Measurements from ENCODE around the gene UBR4. TPM values are rescaled to one million over a fixed set of nuclear protein-coding genes. Genes with fewer than 3 reads are reported as not detected.

The UBR4 gene
- total and polyA plus RNA-seq, 2 donors from 2014 or later, result 167 to 319 TPM

DNA sequence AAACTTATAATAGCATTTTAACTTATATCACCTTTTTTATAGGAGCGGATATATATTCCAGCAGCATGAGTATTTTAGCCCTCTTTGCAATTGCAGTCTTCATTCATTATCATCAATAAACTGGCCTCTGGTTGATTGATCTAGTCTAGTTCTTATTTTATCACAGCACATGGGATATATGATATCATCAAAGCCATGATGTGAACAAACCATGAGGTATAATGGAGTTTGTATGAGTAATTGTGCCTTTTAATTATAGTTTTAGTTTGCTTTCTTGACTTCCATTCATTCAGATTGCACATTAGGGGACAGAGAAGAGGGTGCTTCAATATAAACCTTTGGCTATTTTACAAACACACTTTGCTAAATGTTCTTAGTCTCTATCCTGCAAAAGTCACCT lies 3.5 kb upstream of the UBR4 start:
- no peak overlapping the region for H3K4me3 ChIP-seq (ENCODE audit: low read length in 3 of 3)
- no peak overlapping the region for H3K9ac ChIP-seq (ENCODE audit: low read length in 3 of 3)
- peaks cover 2 to 14% (median 6%) of the 10 kb centered on the region in 3 donors for H3K4me1 ChIP-seq (ENCODE audit: control insufficient read depth in 2 of 3, insufficient read depth in 2 of 3, low read depth in 1 of 3, low read length in 3 of 3)
- no peak overlapping the region for H3K27ac ChIP-seq (ENCODE audit: low read depth in 2 of 2, low read length in 2 of 2)
- FAIRE-seq (no peak), DNase-seq (no peak)
- H3K9me3 ChIP-seq (ENCODE audit: control insufficient read depth in 2 of 3, insufficient read depth in 1 of 3, low read length in 3 of 3), result no peaks in the 10 kb centered on the region
- H3K36me3 ChIP-seq (ENCODE audit: control insufficient read depth in 2 of 3, insufficient read depth in 3 of 3, low read length in 3 of 3), result peaks cover 2 to 5% (median 3%) of the 10 kb centered on the region in 3 donors
- intact Hi-C loops (cut with DNase I), result no loop called here
- H3K27me3 ChIP-seq (ENCODE audit: control insufficient read depth, insufficient read depth, low read length), result no peaks in the 10 kb centered on the region
- TF ChIP-seq, protein P1, sequence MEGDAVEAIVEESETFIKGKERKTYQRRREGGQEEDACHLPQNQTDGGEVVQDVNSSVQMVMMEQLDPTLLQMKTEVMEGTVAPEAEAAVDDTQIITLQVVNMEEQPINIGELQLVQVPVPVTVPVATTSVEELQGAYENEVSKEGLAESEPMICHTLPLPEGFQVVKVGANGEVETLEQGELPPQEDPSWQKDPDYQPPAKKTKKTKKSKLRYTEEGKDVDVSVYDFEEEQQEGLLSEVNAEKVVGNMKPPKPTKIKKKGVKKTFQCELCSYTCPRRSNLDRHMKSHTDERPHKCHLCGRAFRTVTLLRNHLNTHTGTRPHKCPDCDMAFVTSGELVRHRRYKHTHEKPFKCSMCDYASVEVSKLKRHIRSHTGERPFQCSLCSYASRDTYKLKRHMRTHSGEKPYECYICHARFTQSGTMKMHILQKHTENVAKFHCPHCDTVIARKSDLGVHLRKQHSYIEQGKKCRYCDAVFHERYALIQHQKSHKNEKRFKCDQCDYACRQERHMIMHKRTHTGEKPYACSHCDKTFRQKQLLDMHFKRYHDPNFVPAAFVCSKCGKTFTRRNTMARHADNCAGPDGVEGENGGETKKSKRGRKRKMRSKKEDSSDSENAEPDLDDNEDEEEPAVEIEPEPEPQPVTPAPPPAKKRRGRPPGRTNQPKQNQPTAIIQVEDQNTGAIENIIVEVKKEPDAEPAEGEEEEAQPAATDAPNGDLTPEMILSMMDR (IDR thresholded peaks at IDR 0.05; ENCODE audit: borderline replicate concordance, extremely low read depth, insufficient read depth), result no peak

DNA sequence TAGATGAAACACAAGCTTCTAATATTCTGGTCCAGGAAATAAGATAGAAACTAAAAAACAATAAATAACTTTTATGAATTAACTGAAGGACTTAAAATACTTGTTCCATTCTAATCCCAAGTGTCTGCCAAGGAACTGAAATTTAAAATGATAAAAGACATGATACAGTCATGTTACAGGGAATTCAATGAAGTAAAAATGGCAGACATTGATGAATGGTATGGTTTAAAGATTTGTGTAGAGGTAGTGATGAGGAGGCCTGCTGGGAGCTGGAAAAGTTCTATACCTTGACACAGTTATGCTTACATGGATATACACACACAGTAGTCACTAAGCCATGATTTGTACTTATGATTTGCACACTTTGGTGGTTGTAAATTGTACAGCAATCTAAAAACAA lies 2.1 kb upstream of the UBR4 start:
- no peak for DNase-seq
- H3K9ac ChIP-seq (ENCODE audit: low read length in 3 of 3), result peak overlapping the region in 1 of 3 donors; percentile 32
- FAIRE-seq, result no peak
- no peaks in the 10 kb centered on the region for H3K27me3 ChIP-seq (ENCODE audit: control insufficient read depth, insufficient read depth, low read length)
- peaks cover 2 to 22% (median 8%) of the 10 kb centered on the region in 3 donors for H3K4me1 ChIP-seq (ENCODE audit: control insufficient read depth in 2 of 3, insufficient read depth in 2 of 3, low read depth in 1 of 3, low read length in 3 of 3)
- H3K9me3 ChIP-seq (ENCODE audit: control insufficient read depth in 2 of 3, insufficient read depth in 1 of 3, low read length in 3 of 3), result no peaks in the 10 kb centered on the region
- intact Hi-C loops (cut with DNase I), result no loop called here
- TF ChIP-seq, protein P1 (IDR thresholded peaks at IDR 0.05; ENCODE audit: borderline replicate concordance, extremely low read depth, insufficient read depth), result no peak
- no peak overlapping the region for H3K27ac ChIP-seq (ENCODE audit: low read depth in 2 of 2, low read length in 2 of 2)
- H3K36me3 ChIP-seq (ENCODE audit: control insufficient read depth in 2 of 3, insufficient read depth in 3 of 3, low read length in 3 of 3), result peaks cover 0 to 3% (median 2%) of the 10 kb centered on the region in 3 donors
- no peak overlapping the region for H3K4me3 ChIP-seq (ENCODE audit: low read length in 3 of 3)

DNA sequence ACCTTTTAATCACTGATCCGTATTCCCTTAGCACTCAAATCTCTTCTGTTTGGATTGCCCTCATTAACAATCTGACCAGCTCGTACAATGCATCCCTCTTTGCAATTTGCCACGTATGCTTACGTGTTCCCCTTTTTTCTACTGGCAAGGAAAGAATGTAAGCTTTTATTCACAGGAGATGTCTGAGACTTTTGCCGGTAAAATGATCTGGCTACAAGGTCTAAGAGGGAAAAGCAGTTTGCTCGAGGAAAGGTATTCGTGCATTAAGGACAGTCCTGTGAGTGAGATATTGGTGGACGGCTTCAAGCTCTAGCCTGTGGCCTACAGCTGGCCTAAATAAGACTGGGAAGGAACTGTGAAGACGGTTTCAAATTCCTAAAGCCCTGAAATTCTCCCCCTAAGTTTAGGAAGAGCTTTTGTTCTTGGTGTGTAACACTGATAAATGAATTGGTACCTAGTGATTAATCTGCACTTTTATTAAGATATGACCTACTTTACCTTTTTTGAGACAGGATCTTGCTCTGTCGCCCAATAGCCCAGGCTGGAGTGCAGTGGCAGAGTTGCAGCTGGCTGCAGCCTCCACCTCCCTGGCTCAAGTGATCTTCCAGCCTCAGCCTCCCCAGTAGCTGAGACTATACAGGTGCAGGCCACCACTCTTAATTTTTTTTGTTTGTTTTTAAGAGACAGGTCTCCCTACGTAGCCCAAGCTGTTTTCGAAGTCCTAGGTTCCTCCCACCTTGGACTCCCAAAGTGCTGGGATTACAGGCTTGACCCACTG lies 895 bp upstream of the UBR4 start:
- H3K4me3 ChIP-seq (ENCODE audit: low read length in 3 of 3), result peak overlapping the region; percentile 71 to 96 (median 82)
- TF ChIP-seq, protein P1 (IDR thresholded peaks at IDR 0.05; ENCODE audit: borderline replicate concordance, extremely low read depth, insufficient read depth), result no peak
- peak overlapping the region; percentile 4 to 92 (median 87) for H3K9ac ChIP-seq (ENCODE audit: low read length in 3 of 3)
- H3K27ac ChIP-seq (ENCODE audit: low read depth in 2 of 2, low read length in 2 of 2), result peak overlapping the region; percentile 79 to 92
- FAIRE-seq, result no peak
- intact Hi-C loops (cut with DNase I), result no loop called here
- peaks cover 2 to 22% (median 14%) of the 10 kb centered on the region in 3 donors for H3K4me1 ChIP-seq (ENCODE audit: control insufficient read depth in 2 of 3, insufficient read depth in 2 of 3, low read depth in 1 of 3, low read length in 3 of 3)
- H3K9me3 ChIP-seq (ENCODE audit: control insufficient read depth in 2 of 3, insufficient read depth in 1 of 3, low read length in 3 of 3), result no peaks in the 10 kb centered on the region
- H3K36me3 ChIP-seq (ENCODE audit: control insufficient read depth in 2 of 3, insufficient read depth in 3 of 3, low read length in 3 of 3), result peaks cover 0 to 3% (median 2%) of the 10 kb centered on the region in 3 donors
- H3K27me3 ChIP-seq (ENCODE audit: control insufficient read depth, insufficient read depth, low read length), result no peaks in the 10 kb centered on the region
- peak in 2 of 5 donors; percentile 31 to 59 for DNase-seq
